ENCODE data around the gene STRN3. TPM values are rescaled to one million over a fixed set of nuclear protein-coding genes. Genes with fewer than 3 reads are reported as not detected.
"Not testable (repeated sequence)": the region's sequence is repeated elsewhere in the genome, so short reads cannot be mapped to it uniquely, and the experiment has no call there.

STRN3 gene
- total RNA-seq, 1 donor from 2014 or later = 42.7 TPM

- Mint-ChIP-seq H3K36me3 (ENCODE audit: low read depth, unreplicated experiment) (peaks cover 3% of the 10 kb centered on the region), H3K4me3 (ENCODE audit: unreplicated experiment) (no peak overlapping the region), H3K27ac (ENCODE audit: unreplicated experiment) (no peak overlapping the region), H3K27me3 (ENCODE audit: unreplicated experiment) (no peaks in the 10 kb centered on the region), H3K4me1 (ENCODE audit: unreplicated experiment) (no peaks in the 10 kb centered on the region), H3K9me3 (ENCODE audit: unreplicated experiment) (no peaks in the 10 kb centered on the region)
- DNase-seq (ENCODE audit: low spot score) = no peak
- TF ChIP-seq CTCF (IDR thresholded peaks at IDR 0.05; ENCODE audit: unreplicated experiment) = no peak
Observed at GRCh38 chr14:31045501-31046080, 19.4 kb upstream of the STRN3 start.

- TF ChIP-seq CTCF (IDR thresholded peaks at IDR 0.05; ENCODE audit: unreplicated experiment) = no peak
- H3K27me3 Mint-ChIP-seq (ENCODE audit: unreplicated experiment) = no peaks in the 10 kb centered on the region
- H3K4me3 Mint-ChIP-seq (ENCODE audit: unreplicated experiment) = no peak overlapping the region
- no peak for DNase-seq (ENCODE audit: low spot score)
- H3K4me1 Mint-ChIP-seq (ENCODE audit: unreplicated experiment) = peaks cover 4% of the 10 kb centered on the region
- no peak overlapping the region for H3K27ac Mint-ChIP-seq (ENCODE audit: unreplicated experiment)
- H3K36me3 Mint-ChIP-seq (ENCODE audit: low read depth, unreplicated experiment) = peaks cover 3% of the 10 kb centered on the region
- H3K9me3 Mint-ChIP-seq (ENCODE audit: unreplicated experiment) = no peaks in the 10 kb centered on the region
Observed at GRCh38 chr14:31043379-31043778, 17.2 kb upstream of the STRN3 start.

- not testable (repeated sequence) for H3K4me1 Mint-ChIP-seq (ENCODE audit: unreplicated experiment); H3K36me3 Mint-ChIP-seq (ENCODE audit: low read depth, unreplicated experiment); H3K9me3 Mint-ChIP-seq (ENCODE audit: unreplicated experiment); DNase-seq (ENCODE audit: low spot score); H3K27ac Mint-ChIP-seq (ENCODE audit: unreplicated experiment); H3K27me3 Mint-ChIP-seq (ENCODE audit: unreplicated experiment); H3K4me3 Mint-ChIP-seq (ENCODE audit: unreplicated experiment)
Observed at GRCh38 chr14:31042893-31043292, 16.7 kb upstream of the STRN3 start.

DNA sequence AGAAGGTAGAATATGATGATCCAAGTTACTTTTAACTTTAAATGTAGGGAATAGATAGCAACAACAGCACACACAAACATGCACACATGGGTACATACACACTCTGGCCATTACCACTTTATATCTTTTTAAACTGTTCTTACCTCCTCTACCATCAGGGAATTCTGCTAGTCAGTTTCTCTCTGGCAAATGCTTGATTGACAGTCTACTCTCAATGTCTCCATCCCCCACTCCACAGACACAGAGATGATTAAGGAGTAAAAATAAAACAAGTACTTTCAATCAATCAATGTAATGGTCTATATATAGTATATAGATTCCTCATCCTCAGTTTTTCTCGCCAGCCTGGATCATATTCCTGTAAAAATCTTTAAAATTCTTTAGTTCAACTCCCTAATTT, 16.1 kb upstream of the STRN3 start:
- no peaks in the 10 kb centered on the region for H3K27me3 Mint-ChIP-seq (ENCODE audit: unreplicated experiment)
- no peak for TF ChIP-seq CTCF (IDR thresholded peaks at IDR 0.05; ENCODE audit: unreplicated experiment)
- H3K4me1 Mint-ChIP-seq (ENCODE audit: unreplicated experiment) = peaks cover 7% of the 10 kb centered on the region
- H3K27ac Mint-ChIP-seq (ENCODE audit: unreplicated experiment) = no peak overlapping the region
- H3K4me3 Mint-ChIP-seq (ENCODE audit: unreplicated experiment) = no peak overlapping the region
- no peaks in the 10 kb centered on the region for H3K9me3 Mint-ChIP-seq (ENCODE audit: unreplicated experiment)
- H3K36me3 Mint-ChIP-seq (ENCODE audit: low read depth, unreplicated experiment) = peaks cover 4% of the 10 kb centered on the region
- no peak for DNase-seq (ENCODE audit: low spot score)

DNA sequence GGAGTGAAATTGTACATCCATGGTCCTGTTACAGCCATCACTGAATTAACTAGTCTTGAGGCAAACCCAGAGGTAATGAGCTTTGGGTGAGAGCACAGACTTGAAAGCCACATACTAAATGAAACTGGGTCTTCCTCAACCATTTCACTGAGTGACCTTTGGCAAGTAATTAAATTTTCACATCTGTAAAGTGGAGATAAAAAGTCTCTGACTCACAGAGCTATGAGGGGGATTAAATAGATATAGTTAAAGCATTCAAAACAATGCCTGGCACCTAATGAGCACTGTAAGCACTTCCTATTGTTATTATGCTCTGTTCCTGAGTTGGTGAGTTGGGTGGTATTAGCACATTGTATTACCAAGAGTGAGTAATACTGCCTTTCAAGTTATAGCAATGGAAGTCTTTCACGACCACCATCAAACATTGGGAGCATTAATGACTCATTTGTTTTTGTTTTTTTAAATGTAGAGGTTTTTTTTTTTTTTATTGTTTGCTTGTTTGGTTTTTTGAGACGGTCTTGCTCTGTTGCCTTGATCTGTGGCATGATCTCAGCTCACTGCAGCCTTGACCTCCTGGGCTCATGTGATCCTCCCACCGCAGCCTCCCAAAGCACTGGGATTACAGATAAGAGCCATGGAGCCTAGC, 12.5 kb upstream of the STRN3 start:
- no peak for TF ChIP-seq CTCF (IDR thresholded peaks at IDR 0.05; ENCODE audit: unreplicated experiment)
- no peak for DNase-seq (ENCODE audit: low spot score)
- H3K27me3 Mint-ChIP-seq (ENCODE audit: unreplicated experiment) = no peaks in the 10 kb centered on the region
- peaks cover 4% of the 10 kb centered on the region for H3K36me3 Mint-ChIP-seq (ENCODE audit: low read depth, unreplicated experiment)
- H3K4me1 Mint-ChIP-seq (ENCODE audit: unreplicated experiment) = peaks cover 7% of the 10 kb centered on the region
- H3K4me3 Mint-ChIP-seq (ENCODE audit: unreplicated experiment) = no peak overlapping the region
- no peaks in the 10 kb centered on the region for H3K9me3 Mint-ChIP-seq (ENCODE audit: unreplicated experiment)
- H3K27ac Mint-ChIP-seq (ENCODE audit: unreplicated experiment) = no peak overlapping the region
